H9 (cell line): ENCODE results near the gene SLC2A10. TPM values are rescaled to one million over a fixed set of nuclear protein-coding genes. Genes with fewer than 3 reads are reported as not detected.

Experiments
- DNase-seq: peaks from one replicate; pipeline ENCODE4 v3.0.0-alpha.2; 2017
- H2AFZ ChIP-seq: one replicate; pipeline ENCODE4 v1.6.1; 2013; ENCODE audit warnings: mild to moderate bottlenecking, low read length, control low read depth, moderate library complexity
- H2AK5ac ChIP-seq: 2 replicates; pipeline ENCODE4 v1.6.1; 2013; ENCODE audit warnings: low read length, control low read depth, mixed read lengths; ENCODE audit not compliant: insufficient read length
- H2BK120ac ChIP-seq: one replicate; pipeline ENCODE4 v1.6.1; 2013; ENCODE audit warnings: low read depth, mild to moderate bottlenecking, low read length, control low read depth, inconsistent platforms; ENCODE audit not compliant: poor library complexity, severe bottlenecking
- H2BK12ac ChIP-seq: 2 replicates; pipeline ENCODE4 v1.6.1; 2013; ENCODE audit warnings: low read length, control low read depth, mixed read lengths, low read depth; ENCODE audit not compliant: insufficient read length
- H2BK15ac ChIP-seq: 2 replicates; pipeline ENCODE4 v1.6.1; 2013; ENCODE audit warnings: low read depth, low read length, control low read depth
- H2BK20ac ChIP-seq: one replicate; pipeline ENCODE4 v1.6.1; 2013; ENCODE audit warnings: low read depth, mild to moderate bottlenecking, low read length, control low read depth, inconsistent platforms; ENCODE audit not compliant: poor library complexity, severe bottlenecking
- H2BK5ac ChIP-seq: 2 replicates; pipeline ENCODE4 v1.6.1; 2013; ENCODE audit warnings: low read length, control low read depth, mixed read lengths; ENCODE audit not compliant: insufficient read length
- H3K14ac ChIP-seq: 2 replicates; pipeline ENCODE4 v1.6.1; 2013; ENCODE audit warnings: low read length, control low read depth; ENCODE audit not compliant: insufficient read depth
- H3K18ac ChIP-seq: 2 replicates; pipeline ENCODE4 v1.6.1; 2013; ENCODE audit warnings: low read depth, mild to moderate bottlenecking, mixed read lengths, low read length, control low read depth; ENCODE audit not compliant: insufficient read length
- H3K23ac ChIP-seq: 2 replicates; pipeline ENCODE4 v1.6.1; 2013; ENCODE audit warnings: low read length, control low read depth, mixed read lengths, low read depth; ENCODE audit not compliant: insufficient read length
- H3K23me2 ChIP-seq: 2 replicates; pipeline ENCODE4 v1.6.1; 2013; ENCODE audit warnings: low read depth, mild to moderate bottlenecking, mixed read lengths, low read length, control low read depth; ENCODE audit not compliant: insufficient read length, poor library complexity, severe bottlenecking
- H3K27ac ChIP-seq: 2 replicates; pipeline ENCODE4 v1.5.1; 2013; ENCODE audit warnings: low read length, control low read depth, mixed read lengths, low read depth; ENCODE audit not compliant: insufficient read length
- H3K27me3 ChIP-seq: 2 replicates; pipeline ENCODE4 v1.6.1; 2013; ENCODE audit warnings: low read length, control low read depth, inconsistent platforms; ENCODE audit not compliant: insufficient read depth
- H3K4ac ChIP-seq: 2 replicates; pipeline ENCODE4 v1.6.1; 2013; ENCODE audit warnings: low read depth, mild to moderate bottlenecking, control low read depth, inconsistent platforms, low read length, moderate library complexity
- H3K4me1 ChIP-seq: 2 replicates; pipeline ENCODE4 v1.6.1; 2013; ENCODE audit warnings: low read length, control low read depth, inconsistent platforms; ENCODE audit not compliant: insufficient read depth
- H3K4me2 ChIP-seq: 2 replicates; pipeline ENCODE4 v1.6.1; 2013; ENCODE audit warnings: low read length, control low read depth, mixed read lengths; ENCODE audit not compliant: insufficient read length, insufficient read depth
- H3K56ac ChIP-seq: 2 replicates; pipeline ENCODE4 v1.6.1; 2013; ENCODE audit warnings: low read depth, mild to moderate bottlenecking, mixed read lengths, low read length, control low read depth; ENCODE audit not compliant: insufficient read length
- H3K79me1 ChIP-seq: 2 replicates; pipeline ENCODE4 v1.6.1; 2013; ENCODE audit warnings: low read depth, mild to moderate bottlenecking, moderate library complexity, low read length, control low read depth, inconsistent platforms; ENCODE audit not compliant: insufficient read depth, poor library complexity, severe bottlenecking
- H3K79me2 ChIP-seq: 2 replicates; pipeline ENCODE4 v1.6.1; 2013; ENCODE audit warnings: low read length, control low read depth, inconsistent platforms; ENCODE audit not compliant: insufficient read depth
- H3K9ac ChIP-seq: 2 replicates; pipeline ENCODE4 v1.6.1; 2013; ENCODE audit warnings: low read length, control low read depth, mixed read lengths; ENCODE audit not compliant: insufficient read length; ENCODE audit errors: extremely low read depth
- H3K9me3 ChIP-seq: one replicate; pipeline ENCODE4 v1.6.1; 2013; ENCODE audit warnings: low read depth, low read length, inconsistent platforms; ENCODE audit not compliant: control insufficient read depth
- H3T11ph ChIP-seq: one replicate; pipeline ENCODE4 v1.6.1; 2013; ENCODE audit warnings: mild to moderate bottlenecking, low read length, control low read depth, inconsistent platforms
- H4K20me1 ChIP-seq: one replicate; pipeline ENCODE4 v1.6.1; 2013; ENCODE audit not compliant: control insufficient read depth, insufficient read length, insufficient read depth
- H4K5ac ChIP-seq: 2 replicates; pipeline ENCODE4 v1.6.1; 2013; ENCODE audit warnings: low read depth, mild to moderate bottlenecking, mixed read lengths, low read length, control low read depth; ENCODE audit not compliant: insufficient read length
- H4K8ac ChIP-seq: replicated peaks from 2 replicates; pipeline ENCODE4 v1.6.1; 2013; ENCODE audit warnings: low read length, control low read depth, mixed read lengths, low read depth; ENCODE audit not compliant: insufficient read length
- H4K91ac ChIP-seq: 2 replicates; pipeline ENCODE4 v1.6.1; 2013; ENCODE audit warnings: low read depth, mild to moderate bottlenecking, moderate library complexity, mixed read lengths, low read length, control low read depth; ENCODE audit not compliant: insufficient read length
- H3K27ac Mint-ChIP-seq, 3 experiments: 2 replicates in 2 of 3; 3 replicates in 1 of 3; pipeline ENCODE4 v1.8.0; 2020 to 2021; ENCODE audit warnings: mixed read lengths in 3 of 3, mild to moderate bottlenecking in 1 of 3, moderate library complexity in 1 of 3
- H3K27me3 Mint-ChIP-seq: 2 replicates; pipeline ENCODE4 v1.8.0; 2021; ENCODE audit warnings: low read depth, mild to moderate bottlenecking, moderate library complexity, mixed read lengths
- H3K36me3 Mint-ChIP-seq, 3 experiments: 2 replicates in 2 of 3; 3 replicates in 1 of 3; pipeline ENCODE4 v1.8.0; 2020 to 2021; ENCODE audit warnings: low read depth in 3 of 3, mixed read lengths in 3 of 3; ENCODE audit not compliant: insufficient read depth in 1 of 3
- H3K4me1 Mint-ChIP-seq, 2 experiments: 2 replicates each; pipeline ENCODE4 v1.8.0; 2020; ENCODE audit warnings: mixed read lengths in 2 of 2
- H3K4me3 Mint-ChIP-seq, 2 experiments: 2 replicates in 1 of 2; 3 replicates in 1 of 2; pipeline ENCODE4 v1.8.0; 2020 to 2021; ENCODE audit warnings: mild to moderate bottlenecking in 2 of 2, mixed read lengths in 2 of 2, moderate library complexity in 1 of 2
- H3K9me3 Mint-ChIP-seq, 2 experiments: 2 replicates in 1 of 2; 3 replicates in 1 of 2; pipeline ENCODE4 v1.8.0; 2020; ENCODE audit warnings: mild to moderate bottlenecking in 2 of 2, mixed read lengths in 2 of 2, moderate library complexity in 1 of 2
- CTCF ChIP-seq: fragments of 200-600 bp; sonication (generic); conservative IDR thresholded peaks from 3 replicates; pipeline ENCODE4 v1.8.0; 2021; ENCODE audit warnings: antibody characterized with exemption, mild to moderate bottlenecking
- WGBS: extraction: QIAGEN DNeasy Blood & Tissue Kit; methylation state at CpG from one replicate; pipeline ENCODE4 v1.1.7; 2013; ENCODE audit warnings: missing lambda C conversion rate, low lambda C conversion rate, mixed read lengths; ENCODE audit not compliant: insufficient read length; ENCODE audit errors: extremely low coverage; 5-methylcytosine and 5-hydroxymethylcytosine counted together
- total RNA-seq: library from RNA; stranded (reverse); gene quantifications from 2 replicates; pipeline ENCODE4 v1.2.1, GENCODE V29; 2021

SLC2A10 gene
- total RNA-seq, 1 experiment from 2014 or later = 8.2 TPM

GRCh38 chr20:46740214-46740609 lies 30.8 kb downstream of the SLC2A10 start:
- H3K4me3 Mint-ChIP-seq = no peak overlapping the region
- no peak overlapping the region for H3K4ac ChIP-seq
- H3K9me3 ChIP-seq = no peaks in the 10 kb centered on the region
- H3K18ac ChIP-seq = no peak overlapping the region
- H4K91ac ChIP-seq = no peak overlapping the region
- H3K4me1 Mint-ChIP-seq = peaks cover 12 to 19% of the 10 kb centered on the region in 2 experiments
- H2BK20ac ChIP-seq = no peak overlapping the region
- H2AFZ ChIP-seq = no peak overlapping the region
- H3K4me2 ChIP-seq = no peak overlapping the region
- no peak overlapping the region for H3T11ph ChIP-seq
- H3K27me3 ChIP-seq = no peaks in the 10 kb centered on the region
- no peaks in the 10 kb centered on the region for H3K23me2 ChIP-seq
- peaks cover 3% of the 10 kb centered on the region for H3K27me3 Mint-ChIP-seq
- no peak overlapping the region for H2BK12ac ChIP-seq
- H4K20me1 ChIP-seq = no peaks in the 10 kb centered on the region
- no peaks in the 10 kb centered on the region for H3K4me1 ChIP-seq
- H3K56ac ChIP-seq = no peak overlapping the region
- H3K27ac ChIP-seq = no peak overlapping the region
- WGBS = no CpG with 5 or more reads among the region's 3 CpGs
- no peak overlapping the region for H2BK15ac ChIP-seq
- H3K14ac ChIP-seq = no peak overlapping the region
- DNase-seq = no peak
- no peak overlapping the region for H3K23ac ChIP-seq
- H3K36me3 Mint-ChIP-seq = no peaks in the 10 kb centered on the region
- H4K8ac ChIP-seq = no peak overlapping the region
- no peak for TF ChIP-seq CTCF
- peaks cover 0 to 3% of the 10 kb centered on the region in 2 experiments; a peak in 2 of 5 replicates for H3K9me3 Mint-ChIP-seq
- no peak overlapping the region for H3K27ac Mint-ChIP-seq
- H4K5ac ChIP-seq = no peak overlapping the region
- H2BK120ac ChIP-seq = no peak overlapping the region
- H3K79me2 ChIP-seq = no peaks in the 10 kb centered on the region
- H2BK5ac ChIP-seq = no peak overlapping the region
- no peak overlapping the region for H2AK5ac ChIP-seq
- H3K79me1 ChIP-seq = no peaks in the 10 kb centered on the region
- H3K9ac ChIP-seq = no peak overlapping the region
